ENCODE measurements around the gene SNX19. TPM values are rescaled to one million over a fixed set of nuclear protein-coding genes. Genes with fewer than 3 reads are reported as not detected.

Gene SNX19
- total RNA-seq, 1 experiment from 2014 or later, result 34.4 TPM

- Mint-ChIP-seq H3K4me3 (no peak overlapping the region), H3K4me1 (no peaks in the 10 kb centered on the region), H3K9me3 (peaks cover 14 to 17% of the 10 kb centered on the region in 2 experiments), H3K27me3 (ENCODE audit: low read depth) (peaks cover 13% of the 10 kb centered on the region), H3K27ac (no peak overlapping the region), H3K36me3 (ENCODE audit: insufficient read depth in 1 of 3, low read depth in 3 of 3) (peaks cover 0 to 4% (median 0%) of the 10 kb centered on the region in 3 experiments; a peak in 1 of 7 replicates)
- Histone ChIP-seq H3K4me2 (ENCODE audit: insufficient read depth, insufficient read length, low read length) (no peak overlapping the region), H3K79me2 (ENCODE audit: insufficient read depth, low read length) (no peaks in the 10 kb centered on the region), H2AFZ (ENCODE audit: low read length) (no peak overlapping the region), H4K8ac (replicated peaks; ENCODE audit: insufficient read length, low read depth, low read length) (no peak overlapping the region), H2BK5ac (ENCODE audit: insufficient read length, low read length) (no peak overlapping the region), H3T11ph (ENCODE audit: low read length) (no peak overlapping the region), H3K56ac (ENCODE audit: insufficient read length, low read depth, low read length) (no peak overlapping the region), H3K4ac (ENCODE audit: low read depth, low read length) (no peak overlapping the region), H3K23ac (ENCODE audit: insufficient read length, low read depth, low read length) (no peak overlapping the region), H2BK12ac (ENCODE audit: insufficient read length, low read depth, low read length) (no peak overlapping the region), H3K9me3 (ENCODE audit: control insufficient read depth, low read depth, low read length) (no peaks in the 10 kb centered on the region), H3K79me1 (ENCODE audit: insufficient read depth, low read depth, low read length, poor library complexity, severe bottlenecking) (no peaks in the 10 kb centered on the region), H3K18ac (ENCODE audit: insufficient read length, low read depth, low read length) (no peak overlapping the region), H2BK20ac (ENCODE audit: low read depth, low read length, poor library complexity, severe bottlenecking) (no peak overlapping the region), H2BK120ac (ENCODE audit: low read depth, low read length, poor library complexity, severe bottlenecking) (no peak overlapping the region), H3K27me3 (ENCODE audit: insufficient read depth, low read length) (no peaks in the 10 kb centered on the region), H4K5ac (ENCODE audit: insufficient read length, low read depth, low read length) (no peak overlapping the region), H3K27ac (ENCODE audit: insufficient read length, low read depth, low read length) (no peak overlapping the region), H2AK5ac (ENCODE audit: insufficient read length, low read length) (no peak overlapping the region), H3K4me1 (ENCODE audit: insufficient read depth, low read length) (no peaks in the 10 kb centered on the region), H4K91ac (ENCODE audit: insufficient read length, low read depth, low read length) (no peak overlapping the region), H3K9ac (ENCODE audit: extremely low read depth, insufficient read length, low read length) (no peak overlapping the region), H3K23me2 (ENCODE audit: insufficient read length, low read depth, low read length, poor library complexity, severe bottlenecking) (no peaks in the 10 kb centered on the region), H3K14ac (ENCODE audit: insufficient read depth, low read length) (no peak overlapping the region), H4K20me1 (ENCODE audit: control insufficient read depth, insufficient read depth, insufficient read length) (no peaks in the 10 kb centered on the region), H2BK15ac (ENCODE audit: low read depth, low read length) (no peak overlapping the region)
- WGBS (ENCODE audit: extremely low coverage, insufficient read length, low lambda C conversion rate), result no CpG with 5 or more reads among the region's 4 CpGs
- no peak for DNase-seq
- no peak for TF ChIP-seq CTCF (conservative IDR thresholded peaks at IDR 0.05)
These were observed 61.8 kb downstream of the SNX19 start for GRCh38 chr11:130854483-130854882.

Measured in H9 (cell line).